ENCODE results near the gene HDC.
A peak's percentile ranks its signal among the peaks of the same experiment; 100 is the strongest.

HDC gene

GRCh38 chr15:50219820-50220219 lies 45.7 kb downstream of the HDC start:
- Histone ChIP-seq H3K4me1 (ENCODE audit: insufficient read depth, poor library complexity, severe bottlenecking) (no peaks in the 10 kb centered on the region), H3K27me3 (ENCODE audit: insufficient read depth, poor library complexity, severe bottlenecking) (no peaks in the 10 kb centered on the region), H3K9me3 (ENCODE audit: severe bottlenecking) (no peaks in the 10 kb centered on the region), H3K4me3 (ENCODE audit: severe bottlenecking) (no peak overlapping the region), H3K36me3 (ENCODE audit: low read depth) (no peaks in the 10 kb centered on the region), H3K27ac (ENCODE audit: poor library complexity, severe bottlenecking) (no peak overlapping the region)
- ATAC-seq (ENCODE audit: low read depth): peak; percentile 46
- TF ChIP-seq CTCF (IDR thresholded peaks at IDR 0.05; ENCODE audit: poor library complexity, severe bottlenecking): no peak
- DNase-seq (ENCODE audit: low spot score): no peak

- H3K36me3 ChIP-seq (ENCODE audit: low read depth): no peaks in the 10 kb centered on the region
- TF ChIP-seq CTCF (IDR thresholded peaks at IDR 0.05; ENCODE audit: poor library complexity, severe bottlenecking): no peak
- no peaks in the 10 kb centered on the region for H3K9me3 ChIP-seq (ENCODE audit: severe bottlenecking)
- no peak overlapping the region for H3K27ac ChIP-seq (ENCODE audit: poor library complexity, severe bottlenecking)
- no peaks in the 10 kb centered on the region for H3K4me1 ChIP-seq (ENCODE audit: insufficient read depth, poor library complexity, severe bottlenecking)
- H3K4me3 ChIP-seq (ENCODE audit: severe bottlenecking): no peak overlapping the region
- H3K27me3 ChIP-seq (ENCODE audit: insufficient read depth, poor library complexity, severe bottlenecking): no peaks in the 10 kb centered on the region
- DNase-seq (ENCODE audit: low spot score): no peak
- ATAC-seq (ENCODE audit: low read depth): no peak
Observed at GRCh38 chr15:50218691-50219090, 46.8 kb downstream of the HDC start.

GRCh38 chr15:50218291-50218690 lies 47.2 kb downstream of the HDC start:
- Histone ChIP-seq H3K4me1 (ENCODE audit: insufficient read depth, poor library complexity, severe bottlenecking) (no peaks in the 10 kb centered on the region), H3K9me3 (ENCODE audit: severe bottlenecking) (no peaks in the 10 kb centered on the region), H3K27me3 (ENCODE audit: insufficient read depth, poor library complexity, severe bottlenecking) (no peaks in the 10 kb centered on the region), H3K27ac (ENCODE audit: poor library complexity, severe bottlenecking) (no peak overlapping the region), H3K36me3 (ENCODE audit: low read depth) (no peaks in the 10 kb centered on the region), H3K4me3 (ENCODE audit: severe bottlenecking) (no peak overlapping the region)
- no peak for TF ChIP-seq CTCF (IDR thresholded peaks at IDR 0.05; ENCODE audit: poor library complexity, severe bottlenecking)
- DNase-seq (ENCODE audit: low spot score) (no peak), ATAC-seq (ENCODE audit: low read depth) (no peak)

- Histone ChIP-seq H3K27ac (ENCODE audit: poor library complexity, severe bottlenecking) (peak overlapping the region; percentile 16), H3K9me3 (ENCODE audit: severe bottlenecking) (peaks cover 5% of the 10 kb centered on the region), H3K27me3 (ENCODE audit: insufficient read depth, poor library complexity, severe bottlenecking) (no peaks in the 10 kb centered on the region)
Observed at GRCh38 chr15:50210462-50211157, 54.9 kb downstream of the HDC start.

More at GRCh38 chr15:50210462-50211157, 54.9 kb downstream of the HDC start:
- H3K4me3 ChIP-seq (ENCODE audit: severe bottlenecking): no peak overlapping the region
- TF ChIP-seq CTCF (IDR thresholded peaks at IDR 0.05; ENCODE audit: poor library complexity, severe bottlenecking): no peak
- ATAC-seq (ENCODE audit: low read depth): peak; percentile 44
- no peaks in the 10 kb centered on the region for H3K36me3 ChIP-seq (ENCODE audit: low read depth)
- no peak for DNase-seq (ENCODE audit: low spot score)
- H3K4me1 ChIP-seq (ENCODE audit: insufficient read depth, poor library complexity, severe bottlenecking): peaks cover 17% of the 10 kb centered on the region

All from RWPE2 (cell line).